NCI-H345 treated with DMSO at 0.1 percent for 48 hours (cell line): ENCODE results near the gene PARD3.
"Not testable (repeated sequence)": the region's sequence is repeated elsewhere in the genome, so short reads cannot be mapped to it uniquely, and the experiment has no call there.

Experiments used
- DNase-seq: peaks from one replicate; lab custom pipeline; 2025; ENCODE audit not compliant: unreplicated experiment; lab: John Stamatoyannopoulos, UW

The PARD3 gene

GRCh38 chr10:34815185-34816084 lies at the start of gene PARD3:
Gene PARD3 (minus strand): TSS chr10:34815296. CDS start chr10:34814995, 301 bp downstream.
- DNase-seq: peak; percentile 24

GRCh38 chr10:34864149-34865067 lies 49.3 kb upstream of the PARD3 start:
- DNase-seq: no peak

GRCh38 chr10:34862892-34863291 lies 47.8 kb upstream of the PARD3 start:
- DNase-seq: no peak

GRCh38 chr10:34861293-34862021 lies 46.4 kb upstream of the PARD3 start:
- no peak for DNase-seq

- no peak for DNase-seq
Measured at GRCh38 chr10:34859170-34859569, 44.1 kb upstream of the PARD3 start.

GRCh38 chr10:34858003-34858402 lies 42.9 kb upstream of the PARD3 start:
- no peak for DNase-seq

GRCh38 chr10:34854147-34854601 lies 39.1 kb upstream of the PARD3 start:
- no peak for DNase-seq

- no peak for DNase-seq
Measured at GRCh38 chr10:34853357-34853756, 38.3 kb upstream of the PARD3 start.

- no peak for DNase-seq
Measured at GRCh38 chr10:34850558-34850957, 35.5 kb upstream of the PARD3 start.

- DNase-seq: no peak
Measured at GRCh38 chr10:34850036-34850435, 34.9 kb upstream of the PARD3 start.

- DNase-seq: no peak
Measured at GRCh38 chr10:34845070-34845469, 30.0 kb upstream of the PARD3 start.

GRCh38 chr10:34844448-34844847 lies 29.4 kb upstream of the PARD3 start:
- DNase-seq: no peak

- DNase-seq: not testable (repeated sequence)
Measured at GRCh38 chr10:34843470-34843869, 28.4 kb upstream of the PARD3 start.

- no peak for DNase-seq
Measured at GRCh38 chr10:34838366-34838900, 23.3 kb upstream of the PARD3 start.

GRCh38 chr10:34835908-34836508 lies 20.9 kb upstream of the PARD3 start:
- no peak for DNase-seq

- DNase-seq: no peak
Measured at GRCh38 chr10:34834274-34834673, 19.2 kb upstream of the PARD3 start.

- DNase-seq: no peak
Measured at GRCh38 chr10:34830217-34830822, 15.2 kb upstream of the PARD3 start.

GRCh38 chr10:34826857-34827766 lies 12.0 kb upstream of the PARD3 start:
- DNase-seq: no peak

GRCh38 chr10:34826221-34826620 lies 11.1 kb upstream of the PARD3 start:
- no peak for DNase-seq
